ENCODE results near the gene GALNT5.
A peak's percentile ranks its signal among the peaks of the same experiment; 100 is the strongest.
"Not testable (repeated sequence)": the region's sequence is repeated elsewhere in the genome, so short reads cannot be mapped to it uniquely, and the experiment has no call there.

The GALNT5 gene

GRCh38 chr2:157325786-157326185 is 68.3 kb downstream of the GALNT5 start, which contains the start of gene ERMN:
ERMN (minus strand) TSS chr2:157325824; CDS start chr2:157325642, 182 bp downstream.
- peak in 29 of 51 donors; percentile 1 to 88 (median 41) for DNase-seq

- DNase-seq = peak in 3 of 51 donors; percentile 10 to 57 (median 23)
Observed at GRCh38 chr2:157326698-157327097, 69.2 kb downstream of the GALNT5 start.

- no peak for DNase-seq
Observed at GRCh38 chr2:157327200-157327599, 69.7 kb downstream of the GALNT5 start.

- peak in 50 of 51 donors; percentile 5 to 93 (median 57) for DNase-seq
Observed at GRCh38 chr2:157327621-157328500, 70.4 kb downstream of the GALNT5 start.

GRCh38 chr2:157329524-157329923 is 72.0 kb downstream of the GALNT5 start:
- peak in 1 of 51 donors; percentile 2 for DNase-seq

- DNase-seq = no peak
Observed at GRCh38 chr2:157333304-157334047, 76.0 kb downstream of the GALNT5 start.

GRCh38 chr2:157334335-157334734 is 76.8 kb downstream of the GALNT5 start:
- peak in 1 of 51 donors; percentile 59 for DNase-seq

- peak in 1 of 51 donors; percentile 56 for DNase-seq
Observed at GRCh38 chr2:157334797-157335196, 77.3 kb downstream of the GALNT5 start.

GRCh38 chr2:157336137-157337010 is 78.9 kb downstream of the GALNT5 start:
- DNase-seq = peak in 13 of 51 donors; percentile 2 to 64 (median 20)

GRCh38 chr2:157337978-157338377 is 80.5 kb downstream of the GALNT5 start:
- DNase-seq = no peak

GRCh38 chr2:157339965-157340655 is 82.6 kb downstream of the GALNT5 start:
- no peak for DNase-seq

- DNase-seq = not testable (repeated sequence)
Observed at GRCh38 chr2:157341381-157341780, 83.9 kb downstream of the GALNT5 start.

GRCh38 chr2:157345647-157346389 is 88.3 kb downstream of the GALNT5 start:
- no peak for DNase-seq

- DNase-seq = no peak
Observed at GRCh38 chr2:157348291-157348921, 90.9 kb downstream of the GALNT5 start.

- no peak for DNase-seq
Observed at GRCh38 chr2:157349949-157350515, 92.5 kb downstream of the GALNT5 start.

GRCh38 chr2:157355618-157356017 is 98.1 kb downstream of the GALNT5 start:
- DNase-seq = no peak

- no peak for DNase-seq
Observed at GRCh38 chr2:157359628-157360027, 102.1 kb downstream of the GALNT5 start.

- DNase-seq = no peak
Observed at GRCh38 chr2:157361526-157361925, 104.0 kb downstream of the GALNT5 start.

GRCh38 chr2:157362627-157363026 is 105.1 kb downstream of the GALNT5 start:
- DNase-seq = no peak
